SK-N-SH (cell line): Measurements from ENCODE around the gene PANK3. TPM values are rescaled to one million over a fixed set of nuclear protein-coding genes. Genes with fewer than 3 reads are reported as not detected.

Experiments
- CTCF ChIA-PET: fragments of 300-600, 350-600 bp; formaldehyde crosslinking; extraction: SDS; loops from one replicate; lab custom pipeline; 2021; lab: Yijun Ruan, JAX
- POLR2A ChIA-PET: fragments of 350-600 bp; sonication (Branson Sonifier 250); formaldehyde crosslinking; extraction: SDS; loops from one replicate; lab custom pipeline; 2020; ENCODE audit warnings: antibody characterized with exemption, inconsistent platforms; lab: Yijun Ruan, JAX
- DNase-seq: peaks from one replicate; pipeline ENCODE4 v3.0.0; 2012
- H2AFZ ChIP-seq: fragments of 200-600 bp; sonication (generic); 2 replicates; pipeline ENCODE4 v1.8.1; 2016; ENCODE audit warnings: antibody characterized with exemption, mild to moderate bottlenecking, low read depth
- H3F3A ChIP-seq: fragments of 200-600 bp; sonication (generic); replicated peaks from 2 replicates; pipeline ENCODE3; 2016; ENCODE audit warnings: antibody characterized with exemption, mild to moderate bottlenecking; ENCODE audit not compliant: insufficient read depth
- H3K27ac ChIP-seq, 2 experiments: fragments of 200-500 bp in 1 of 2; fragments of 200-600 bp in 1 of 2; sonication (Bioruptor generic) in 1 of 2; sonication (generic), shearing (Covaris generic) in 1 of 2; 2 replicates each; pipeline versions ENCODE4 v1.5.1 to v1.6.1; 2014 to 2016; ENCODE audit warnings: low read depth in 2 of 2, inconsistent platforms in 1 of 2, low read length in 1 of 2, mild to moderate bottlenecking in 1 of 2, mixed read lengths in 1 of 2
- H3K27me3 ChIP-seq: fragments of 200-600 bp; sonication (generic), shearing (Covaris generic); 2 replicates; pipeline ENCODE4 v1.6.1; 2016; ENCODE audit warnings: mixed run types; ENCODE audit not compliant: insufficient read depth
- H3K36me3 ChIP-seq, 2 experiments: fragments of 200-500 bp in 1 of 2; fragments of 200-600 bp in 1 of 2; sonication (Bioruptor generic) in 1 of 2; sonication (generic) in 1 of 2; replicated peaks in 1 of 2; 2 replicates each; pipeline versions ENCODE3 to v1.5.1; 2014 to 2016; ENCODE audit warnings: low read length in 1 of 2, mild to moderate bottlenecking in 1 of 2; ENCODE audit not compliant: insufficient read depth in 2 of 2, control insufficient read depth in 1 of 2
- H3K4me1 ChIP-seq, 2 experiments: fragments of 200-500 bp in 1 of 2; fragments of 200-600 bp in 1 of 2; sonication (Bioruptor generic) in 1 of 2; sonication (generic), shearing (Covaris generic) in 1 of 2; 2 replicates each; pipeline versions ENCODE4 v1.5.1 to v1.6.1; 2014 to 2016; ENCODE audit warnings: low read depth in 1 of 2, low read length in 1 of 2, mixed run types in 1 of 2; ENCODE audit not compliant: insufficient read depth in 2 of 2, control insufficient read depth in 1 of 2
- H3K4me2 ChIP-seq: fragments of 200-600 bp; sonication (generic), shearing (Covaris generic); 2 replicates; pipeline ENCODE4 v1.6.1; 2017; ENCODE audit warnings: mixed run types
- H3K4me3 ChIP-seq, 2 experiments: fragments of 200-500 bp in 1 of 2; fragments of 200-600 bp in 1 of 2; sonication (Bioruptor generic) in 1 of 2; sonication (generic), shearing (Covaris generic) in 1 of 2; 2 replicates each; pipeline versions ENCODE4 v1.5.1 to v1.8.1; 2014 to 2016; ENCODE audit warnings: low read depth in 2 of 2, inconsistent platforms in 1 of 2, low read length in 1 of 2, mild to moderate bottlenecking in 1 of 2, mixed read lengths in 1 of 2, moderate library complexity in 1 of 2
- H3K79me2 ChIP-seq: fragments of 200-600 bp; sonication (generic); 2 replicates; pipeline ENCODE4 v1.8.1; 2017; ENCODE audit warnings: mild to moderate bottlenecking; ENCODE audit not compliant: insufficient read depth
- H3K9ac ChIP-seq: fragments of 200-600 bp; sonication (generic); 2 replicates; pipeline ENCODE4 v1.6.1; 2017; ENCODE audit warnings: mixed run types
- H3K9me2 ChIP-seq: fragments of 200-600 bp; sonication (generic); 2 replicates; pipeline ENCODE4 v1.6.1; 2017; ENCODE audit warnings: mixed run types
- H3K9me3 ChIP-seq: fragments of 200-600 bp; sonication (generic); 2 replicates; pipeline ENCODE4 v1.6.1; 2017; ENCODE audit warnings: mixed run types, mild to moderate bottlenecking, moderate library complexity
- H4K20me1 ChIP-seq: fragments of 200-600 bp; sonication (generic); 2 replicates; pipeline ENCODE4 v1.6.1; 2017; ENCODE audit warnings: mild to moderate bottlenecking, mixed run types; ENCODE audit not compliant: insufficient read depth
- CHD2 ChIP-seq: fragments of 150-350 bp; IDR thresholded peaks from 2 replicates; pipeline ENCODE4 v1.6.1; 2018; ENCODE audit warnings: low read length; ENCODE audit not compliant: partially characterized antibody
- EP300 ChIP-seq, 2 experiments: IDR thresholded peaks; 2 replicates each; pipeline versions ENCODE4 v1.4.0 to v1.6.1; 2012; ENCODE audit warnings: borderline replicate concordance in 1 of 2, low read depth in 1 of 2, low read length in 1 of 2
- FOSL2 ChIP-seq: IDR thresholded peaks from 2 replicates; pipeline ENCODE4 v1.4.0; 2012; ENCODE audit warnings: low read depth, mild to moderate bottlenecking, moderate library complexity, borderline replicate concordance
- FOXM1 ChIP-seq: IDR thresholded peaks from 2 replicates; pipeline ENCODE4 v1.4.0; 2012; ENCODE audit warnings: low read depth, mild to moderate bottlenecking
- GABPA ChIP-seq: IDR thresholded peaks from 2 replicates; pipeline ENCODE4 v1.4.0; 2012; ENCODE audit warnings: low read depth, mild to moderate bottlenecking
- GATA2 ChIP-seq: sonication (generic); formaldehyde crosslinking; IDR thresholded peaks from 2 replicates; pipeline ENCODE4 v1.5.0; 2020; ENCODE audit warnings: mild to moderate bottlenecking, missing genetic modification reagents
- MXI1 ChIP-seq: IDR thresholded peaks from 2 replicates; pipeline ENCODE4 v1.6.1; 2012; ENCODE audit warnings: mild to moderate bottlenecking, low read depth, low read length, improper control_type of control experiment
- NRF1 ChIP-seq: IDR thresholded peaks from 2 replicates; pipeline ENCODE4 v1.6.1; 2012; ENCODE audit warnings: low read depth, mild to moderate bottlenecking, low read length
- POLR2AphosphoS5 ChIP-seq: IDR thresholded peaks from 2 replicates; pipeline ENCODE4 v1.6.1; 2012; ENCODE audit warnings: low read depth, low read length
- RAD21 ChIP-seq: IDR thresholded peaks from 2 replicates; pipeline ENCODE4 v1.6.1; 2012; ENCODE audit warnings: mild to moderate bottlenecking, low read length
- RFX5 ChIP-seq: IDR thresholded peaks from 2 replicates; pipeline ENCODE4 v1.6.1; 2012; ENCODE audit warnings: mild to moderate bottlenecking, improper control_type of control experiment, low read length
- SIN3A ChIP-seq: IDR thresholded peaks from 2 replicates; pipeline ENCODE4 v1.6.1; 2012; ENCODE audit warnings: low read depth, mild to moderate bottlenecking, low read length, moderate library complexity, borderline replicate concordance
- TCF12 ChIP-seq: IDR thresholded peaks from 2 replicates; pipeline ENCODE4 v1.4.0; 2012
- WGBS: methylation state at CpG from one replicate; pipeline ENCODE4 v1.1.6; 2017; ENCODE audit warnings: low lambda C conversion rate; 5-methylcytosine and 5-hydroxymethylcytosine counted together
- polyA plus RNA-seq, 3 experiments: library from polyadenylated mRNA; depleted of rRNA; stranded (reverse); fragments of >200 nt; gene quantifications; 2 replicates each; pipeline ENCODE4 v1.2.3, GENCODE V29; 2012
- TF ChIP-seq, protein P1 (sequence below): IDR thresholded peaks from 2 replicates; pipeline ENCODE4 v1.4.0; 2012; ENCODE audit warnings: low read depth, borderline replicate concordance
- TF ChIP-seq, protein P2 (sequence below): IDR thresholded peaks from 2 replicates; pipeline ENCODE4; 2012
- TF ChIP-seq, protein P3 (sequence below): fragments of 150-350 bp; IDR thresholded peaks from 2 replicates; pipeline ENCODE4 v1.6.1; 2017; ENCODE audit warnings: antibody characterized with exemption, low read length, low read depth, borderline replicate concordance
- TF ChIP-seq, protein P4 (sequence below): IDR thresholded peaks from 2 replicates; pipeline ENCODE4 v1.6.1; 2012; ENCODE audit warnings: mild to moderate bottlenecking, low read depth, low read length, moderate library complexity
- TF ChIP-seq, protein P5 (sequence below): fragments of 200-600 bp; sonication (generic); IDR thresholded peaks from 2 replicates; pipeline ENCODE4 v1.6.1; 2017; ENCODE audit warnings: antibody characterized with exemption, mild to moderate bottlenecking, moderate library complexity

The PANK3 gene
- polyA plus RNA-seq, 1 of the 3 experiments (the other 2 are of a cell fraction): 6.1 TPM

DNA sequence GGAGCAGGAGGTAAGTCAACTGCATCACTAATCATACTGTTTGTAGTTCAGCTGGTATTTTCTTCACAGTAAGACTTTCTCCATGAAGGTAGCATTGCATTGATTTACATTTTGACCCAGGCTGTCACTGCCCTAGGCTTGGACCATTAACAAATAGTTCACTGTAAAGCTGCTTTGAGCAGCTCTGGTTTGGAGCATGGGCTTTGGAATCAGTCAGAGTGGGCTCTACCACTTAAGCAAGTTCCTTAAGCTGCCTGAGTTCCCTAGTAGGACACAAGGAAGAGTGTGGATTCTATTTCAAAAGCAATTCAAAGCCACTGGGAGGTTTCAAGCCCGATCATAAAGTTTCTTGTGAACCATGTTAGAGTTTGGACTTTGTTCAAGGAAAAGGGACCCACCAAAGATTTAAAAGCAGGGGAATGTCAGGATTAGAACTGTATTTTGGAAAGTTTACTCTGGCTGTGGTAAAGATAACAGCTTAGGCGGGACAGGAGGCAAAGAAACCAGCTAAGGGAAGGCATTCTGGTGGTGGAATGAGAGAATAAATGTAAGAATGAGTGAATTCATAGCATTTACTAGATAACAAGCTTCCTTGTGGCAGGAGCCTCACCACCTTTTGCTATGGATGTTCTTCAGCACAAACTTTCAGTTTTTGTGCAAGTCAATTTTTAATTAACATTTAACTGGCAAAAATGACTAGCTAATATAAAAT, 12.3 kb upstream of the PANK3 start (continued):
- TF ChIP-seq, protein P1, sequence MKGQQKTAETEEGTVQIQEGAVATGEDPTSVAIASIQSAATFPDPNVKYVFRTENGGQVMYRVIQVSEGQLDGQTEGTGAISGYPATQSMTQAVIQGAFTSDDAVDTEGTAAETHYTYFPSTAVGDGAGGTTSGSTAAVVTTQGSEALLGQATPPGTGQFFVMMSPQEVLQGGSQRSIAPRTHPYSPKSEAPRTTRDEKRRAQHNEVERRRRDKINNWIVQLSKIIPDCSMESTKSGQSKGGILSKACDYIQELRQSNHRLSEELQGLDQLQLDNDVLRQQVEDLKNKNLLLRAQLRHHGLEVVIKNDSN: no peak
- TF ChIP-seq, protein P2, sequence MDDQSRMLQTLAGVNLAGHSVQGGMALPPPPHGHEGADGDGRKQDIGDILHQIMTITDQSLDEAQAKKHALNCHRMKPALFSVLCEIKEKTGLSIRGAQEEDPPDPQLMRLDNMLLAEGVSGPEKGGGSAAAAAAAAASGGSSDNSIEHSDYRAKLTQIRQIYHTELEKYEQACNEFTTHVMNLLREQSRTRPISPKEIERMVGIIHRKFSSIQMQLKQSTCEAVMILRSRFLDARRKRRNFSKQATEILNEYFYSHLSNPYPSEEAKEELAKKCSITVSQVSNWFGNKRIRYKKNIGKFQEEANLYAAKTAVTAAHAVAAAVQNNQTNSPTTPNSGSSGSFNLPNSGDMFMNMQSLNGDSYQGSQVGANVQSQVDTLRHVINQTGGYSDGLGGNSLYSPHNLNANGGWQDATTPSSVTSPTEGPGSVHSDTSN: no peak
- TF ChIP-seq, protein P3, sequence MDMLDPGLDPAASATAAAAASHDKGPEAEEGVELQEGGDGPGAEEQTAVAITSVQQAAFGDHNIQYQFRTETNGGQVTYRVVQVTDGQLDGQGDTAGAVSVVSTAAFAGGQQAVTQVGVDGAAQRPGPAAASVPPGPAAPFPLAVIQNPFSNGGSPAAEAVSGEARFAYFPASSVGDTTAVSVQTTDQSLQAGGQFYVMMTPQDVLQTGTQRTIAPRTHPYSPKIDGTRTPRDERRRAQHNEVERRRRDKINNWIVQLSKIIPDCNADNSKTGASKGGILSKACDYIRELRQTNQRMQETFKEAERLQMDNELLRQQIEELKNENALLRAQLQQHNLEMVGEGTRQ: no peak
- TF ChIP-seq TCF12: no peak

DNA sequence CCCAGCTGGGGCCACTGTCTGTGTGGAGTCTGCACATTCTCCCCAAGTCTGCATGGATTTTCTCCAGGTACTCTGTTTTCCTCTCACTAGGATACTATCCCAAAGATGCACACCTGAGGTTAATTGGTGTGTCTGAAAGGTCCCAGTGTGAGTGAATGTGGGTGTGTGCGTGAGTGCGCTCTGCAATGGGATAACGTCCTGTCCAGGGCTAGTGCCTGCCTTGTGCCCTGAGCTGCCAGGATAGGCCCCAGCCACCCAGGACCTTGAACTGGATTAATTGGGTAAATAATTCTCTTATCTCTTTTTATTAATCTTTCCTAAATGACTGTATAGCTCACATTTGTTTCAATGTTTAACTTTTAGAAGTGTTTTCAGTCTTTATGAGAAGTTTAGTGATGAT, 11.5 kb upstream of the PANK3 start:
- CTCF ChIA-PET: no interaction called here
- DNase-seq: no peak
- 92% methylated on average over 3 of the region's 3 CpGs for WGBS
- H3K4me3 ChIP-seq: no peak overlapping the region
- H3K79me2 ChIP-seq: no peaks in the 10 kb centered on the region
- no peak overlapping the region for H3K4me2 ChIP-seq
- H2AFZ ChIP-seq: no peak overlapping the region
- H3K4me1 ChIP-seq: peaks cover 0 to 15% of the 10 kb centered on the region in 2 experiments; a peak in 2 of 4 replicates
- no peaks in the 10 kb centered on the region for H3K27me3 ChIP-seq
- no peaks in the 10 kb centered on the region for H3K9me2 ChIP-seq
- no peaks in the 10 kb centered on the region for H3F3A ChIP-seq
- no peaks in the 10 kb centered on the region for H4K20me1 ChIP-seq
- no peak overlapping the region for H3K9ac ChIP-seq
- H3K36me3 ChIP-seq: no peaks in the 10 kb centered on the region
- POLR2A ChIA-PET: interaction anchor here (1.4 kb wide), 1 partner anchor 12 kb away, joined by 3 read pairs; the partner anchor contains the start of gene PANK3
- no peaks in the 10 kb centered on the region for H3K9me3 ChIP-seq
- H3K27ac ChIP-seq: no peak overlapping the region
- TF ChIP-seq, protein P1: no peak
- TF ChIP-seq GABPA: no peak
- TF ChIP-seq, protein P4, sequence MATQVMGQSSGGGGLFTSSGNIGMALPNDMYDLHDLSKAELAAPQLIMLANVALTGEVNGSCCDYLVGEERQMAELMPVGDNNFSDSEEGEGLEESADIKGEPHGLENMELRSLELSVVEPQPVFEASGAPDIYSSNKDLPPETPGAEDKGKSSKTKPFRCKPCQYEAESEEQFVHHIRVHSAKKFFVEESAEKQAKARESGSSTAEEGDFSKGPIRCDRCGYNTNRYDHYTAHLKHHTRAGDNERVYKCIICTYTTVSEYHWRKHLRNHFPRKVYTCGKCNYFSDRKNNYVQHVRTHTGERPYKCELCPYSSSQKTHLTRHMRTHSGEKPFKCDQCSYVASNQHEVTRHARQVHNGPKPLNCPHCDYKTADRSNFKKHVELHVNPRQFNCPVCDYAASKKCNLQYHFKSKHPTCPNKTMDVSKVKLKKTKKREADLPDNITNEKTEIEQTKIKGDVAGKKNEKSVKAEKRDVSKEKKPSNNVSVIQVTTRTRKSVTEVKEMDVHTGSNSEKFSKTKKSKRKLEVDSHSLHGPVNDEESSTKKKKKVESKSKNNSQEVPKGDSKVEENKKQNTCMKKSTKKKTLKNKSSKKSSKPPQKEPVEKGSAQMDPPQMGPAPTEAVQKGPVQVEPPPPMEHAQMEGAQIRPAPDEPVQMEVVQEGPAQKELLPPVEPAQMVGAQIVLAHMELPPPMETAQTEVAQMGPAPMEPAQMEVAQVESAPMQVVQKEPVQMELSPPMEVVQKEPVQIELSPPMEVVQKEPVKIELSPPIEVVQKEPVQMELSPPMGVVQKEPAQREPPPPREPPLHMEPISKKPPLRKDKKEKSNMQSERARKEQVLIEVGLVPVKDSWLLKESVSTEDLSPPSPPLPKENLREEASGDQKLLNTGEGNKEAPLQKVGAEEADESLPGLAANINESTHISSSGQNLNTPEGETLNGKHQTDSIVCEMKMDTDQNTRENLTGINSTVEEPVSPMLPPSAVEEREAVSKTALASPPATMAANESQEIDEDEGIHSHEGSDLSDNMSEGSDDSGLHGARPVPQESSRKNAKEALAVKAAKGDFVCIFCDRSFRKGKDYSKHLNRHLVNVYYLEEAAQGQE: no peak
- TF ChIP-seq RFX5: no peak
- no peak for TF ChIP-seq FOSL2
- no peak for TF ChIP-seq NRF1
- TF ChIP-seq FOXM1: no peak
- TF ChIP-seq RAD21: no peak
- TF ChIP-seq CHD2: no peak
- TF ChIP-seq POLR2AphosphoS5: no peak
- no peak for TF ChIP-seq EP300 (IDR thresholded peaks at IDR 0.05; ENCODE audit: borderline replicate concordance in 1 of 2, low read depth in 1 of 2, low read length in 1 of 2)
- no peak for TF ChIP-seq MXI1
- no peak for TF ChIP-seq GATA2 (CRISPR knock-in tag)
- TF ChIP-seq, protein P5, sequence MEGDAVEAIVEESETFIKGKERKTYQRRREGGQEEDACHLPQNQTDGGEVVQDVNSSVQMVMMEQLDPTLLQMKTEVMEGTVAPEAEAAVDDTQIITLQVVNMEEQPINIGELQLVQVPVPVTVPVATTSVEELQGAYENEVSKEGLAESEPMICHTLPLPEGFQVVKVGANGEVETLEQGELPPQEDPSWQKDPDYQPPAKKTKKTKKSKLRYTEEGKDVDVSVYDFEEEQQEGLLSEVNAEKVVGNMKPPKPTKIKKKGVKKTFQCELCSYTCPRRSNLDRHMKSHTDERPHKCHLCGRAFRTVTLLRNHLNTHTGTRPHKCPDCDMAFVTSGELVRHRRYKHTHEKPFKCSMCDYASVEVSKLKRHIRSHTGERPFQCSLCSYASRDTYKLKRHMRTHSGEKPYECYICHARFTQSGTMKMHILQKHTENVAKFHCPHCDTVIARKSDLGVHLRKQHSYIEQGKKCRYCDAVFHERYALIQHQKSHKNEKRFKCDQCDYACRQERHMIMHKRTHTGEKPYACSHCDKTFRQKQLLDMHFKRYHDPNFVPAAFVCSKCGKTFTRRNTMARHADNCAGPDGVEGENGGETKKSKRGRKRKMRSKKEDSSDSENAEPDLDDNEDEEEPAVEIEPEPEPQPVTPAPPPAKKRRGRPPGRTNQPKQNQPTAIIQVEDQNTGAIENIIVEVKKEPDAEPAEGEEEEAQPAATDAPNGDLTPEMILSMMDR: no peak
- TF ChIP-seq SIN3A: no peak
- TF ChIP-seq, protein P2: no peak
